ENCODE measurements around the gene LMNA.

- no peak for TF ChIP-seq CTCF (IDR thresholded peaks at IDR 0.05)
- no peak for TF ChIP-seq POLR2A (IDR thresholded peaks at IDR 0.05)
Measured at GRCh38 chr1:156122086-156122485, 7.6 kb downstream of the LMNA start.

All from Peyer's patch (tissue), 4 donors.